ENCODE measurements around the gene ENC1. TPM values are rescaled to one million over a fixed set of nuclear protein-coding genes. Genes with fewer than 3 reads are reported as not detected.

ENC1 gene
- total and polyA plus RNA-seq, 2 of the 4 experiments (the other 2 are of a cell fraction), result 25.6 to 70.8 TPM

DNA sequence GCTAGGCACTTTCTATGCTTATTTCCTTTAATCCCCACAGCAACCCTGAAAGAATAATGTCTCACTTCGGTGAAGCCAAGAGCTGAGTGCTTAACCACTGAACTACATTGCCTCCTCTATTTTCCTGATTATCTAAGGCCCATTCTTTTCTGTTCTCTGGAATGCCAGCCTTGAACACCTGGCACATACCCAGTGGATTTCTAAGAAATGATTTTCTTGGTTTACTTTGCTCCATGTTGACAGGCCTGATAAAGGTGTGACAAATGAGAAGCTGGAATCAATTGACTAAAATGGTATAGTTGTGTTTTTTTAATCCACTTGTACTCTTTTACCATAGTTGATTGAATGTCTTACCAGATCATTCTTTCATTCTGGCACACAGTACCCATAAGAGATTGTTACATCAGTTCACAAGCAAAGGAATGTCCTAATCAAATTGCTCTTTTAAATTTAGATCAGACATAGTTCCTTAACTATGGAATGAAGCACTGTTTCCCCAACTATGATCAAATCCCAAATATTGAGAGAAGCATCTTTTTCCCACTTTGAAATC lies 9.0 kb upstream of the ENC1 start:
- no peaks in the 10 kb centered on the region for H3K79me1 ChIP-seq (ENCODE audit: low read depth in 1 of 2, low read length in 2 of 2)
- no peak overlapping the region for H2AK5ac ChIP-seq (ENCODE audit: low read depth, low read length)
- no peak overlapping the region for H2BK20ac ChIP-seq (ENCODE audit: low read depth, low read length)
- H4K20me1 ChIP-seq (ENCODE audit: insufficient read depth, low read length), result no peaks in the 10 kb centered on the region
- WGBS, 2 experiments (ENCODE audit: extremely low coverage in 2 of 2, insufficient read length in 1 of 2), result 60% methylated on average over 1 of the region's 1 CpG; no CpG with 5 or more reads in 1 of the 2 experiments
- BruUV-seq (replicated peaks), result no TSS peak
- H2AK9ac ChIP-seq (replicated peaks; ENCODE audit: low read depth, low read length, poor library complexity), result no peak overlapping the region
- no peaks in the 10 kb centered on the region for H3K36me3 ChIP-seq (ENCODE audit: control insufficient read depth, insufficient read depth, low read length)
- H3K18ac ChIP-seq (ENCODE audit: low read depth, low read length), result no peak overlapping the region
- in situ Hi-C loops (cut with MboI; ENCODE audit: low sequenced_read_pairs), result loop anchor here (5.0 to 10.0 kb wide), 4 partner anchors 615 to 1057 kb away; no protein-coding TSS in a partner anchor
- H3K4me1 ChIP-seq (ENCODE audit: control insufficient read depth, insufficient read depth, low read length), result peaks cover 4% of the 10 kb centered on the region; the same call in 1 of the 2 replicates
- no peaks in the 10 kb centered on the region for H3K9me3 ChIP-seq (ENCODE audit: control insufficient read depth, insufficient read depth, low read length)
- H4K5ac ChIP-seq (ENCODE audit: low read depth, low read length), result no peak overlapping the region
- ChIA-PET POLR2A (ENCODE audit: unreplicated experiment) (no interaction called here), CTCF (interaction anchor here (0.6 to 1.3 kb wide), 11 partner anchors 9 to 1052 kb away, joined by 3 to 6 read pairs (median 3); no protein-coding TSS in a partner anchor)
- no peak overlapping the region for H4K8ac ChIP-seq (ENCODE audit: low read depth in 2 of 2, low read length in 2 of 2)
- H2BK5ac ChIP-seq (ENCODE audit: low read depth, low read length, poor library complexity, severe bottlenecking), result no peak overlapping the region
- H3K4me2 ChIP-seq (ENCODE audit: low read depth, low read length), result no peak overlapping the region
- no peak overlapping the region for H3K9ac ChIP-seq (ENCODE audit: low read depth, low read length)
- TF ChIP-seq MXI1 (IDR thresholded peaks at IDR 0.05; ENCODE audit: borderline replicate concordance, low read depth, low read length), result no peak
- TF ChIP-seq MAFK (IDR thresholded peaks at IDR 0.05; ENCODE audit: low read depth, low read length), result no peak
- no peak overlapping the region for H3K56ac ChIP-seq (ENCODE audit: extremely low read depth, insufficient read depth, low read length)
- no peaks in the 10 kb centered on the region for H3K27me3 ChIP-seq (ENCODE audit: control insufficient read depth, insufficient read depth, low read length)
- H3K23ac ChIP-seq (ENCODE audit: low read depth, low read length), result no peak overlapping the region
- intact Hi-C loops (cut with micrococcal nuclease), result loop anchor here (1.0 to 5.0 kb wide), 3 partner anchors 269 to 1059 kb away; no protein-coding TSS in a partner anchor
- no peak overlapping the region for H2BK15ac ChIP-seq (ENCODE audit: low read depth, low read length)
- H2AFZ ChIP-seq (replicated peaks; ENCODE audit: low read length, poor library complexity), result no peak overlapping the region
- H2BK120ac ChIP-seq (ENCODE audit: low read depth, low read length), result no peak overlapping the region
- H4K91ac ChIP-seq (ENCODE audit: insufficient read depth, low read depth, low read length), result no peak overlapping the region
- no peaks in the 10 kb centered on the region for H3K9me1 ChIP-seq (ENCODE audit: insufficient read depth, low read length)
- no peak overlapping the region for H3K4me3 ChIP-seq (ENCODE audit: insufficient read depth, low read depth, low read length)
- no peak overlapping the region for H3K14ac ChIP-seq (replicated peaks; ENCODE audit: low read depth, low read length)
- DNase-seq (no peak), ATAC-seq (ENCODE audit: low read depth) (no peak; the same call in 1 of the 2 replicates)
- H3K4ac ChIP-seq (ENCODE audit: low read depth, low read length), result no peak overlapping the region
- H3K27ac ChIP-seq (ENCODE audit: insufficient read depth, low read length), result no peak overlapping the region
- dilution Hi-C loops (cut with HindIII; ENCODE audit: low sequenced_read_pairs, unreplicated experiment), result no loop called here

Measured in IMR-90 (cell line).